ENCODE results near the gene CDC42SE2. TPM values are rescaled to one million over a fixed set of nuclear protein-coding genes. Genes with fewer than 3 reads are reported as not detected.

The CDC42SE2 gene
- total and polyA plus RNA-seq, 2 donors from 2014 or later: 24.8 to 90.7 TPM

DNA sequence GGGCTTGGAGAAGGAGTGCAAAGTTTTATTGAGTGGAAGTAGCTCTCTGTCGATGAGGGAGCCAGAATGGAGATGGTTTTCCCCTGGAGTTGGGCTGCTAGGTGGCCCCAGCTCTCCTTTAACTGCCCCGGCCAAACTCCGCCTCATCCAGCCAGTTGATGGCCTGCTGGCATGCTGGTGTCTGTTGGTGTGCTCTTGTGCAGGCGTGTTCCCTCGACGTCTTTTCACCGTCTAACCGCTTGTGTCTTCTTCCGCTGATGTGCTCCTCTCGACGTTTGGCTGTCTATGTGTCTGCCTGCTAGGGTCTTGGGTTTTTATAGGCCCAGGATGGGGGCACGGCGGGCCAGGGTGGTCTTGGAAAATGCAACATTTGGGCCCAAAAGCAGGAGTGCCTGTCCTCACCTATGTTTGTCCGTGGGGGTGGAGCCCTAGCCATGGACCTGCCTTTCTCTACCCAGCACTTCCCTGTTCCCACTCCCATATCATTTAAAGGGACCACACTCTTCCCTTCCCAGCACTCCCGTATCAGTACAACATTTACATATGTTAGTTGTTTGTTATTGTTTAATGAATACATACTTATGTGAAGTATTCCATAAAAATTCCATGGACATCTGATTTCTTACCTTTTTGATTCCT, 97.9 kb downstream of the CDC42SE2 start:
- Histone ChIP-seq H3K27me3 (ENCODE audit: control insufficient read depth, insufficient read depth, low read length) (no peaks in the 10 kb centered on the region), H3K9me3 (ENCODE audit: control insufficient read depth in 2 of 3, insufficient read depth in 1 of 3, low read length in 3 of 3) (no peaks in the 10 kb centered on the region), H3K4me3 (ENCODE audit: low read length in 3 of 3) (no peak overlapping the region), H3K36me3 (ENCODE audit: control insufficient read depth in 2 of 3, insufficient read depth in 3 of 3, low read length in 3 of 3) (no peaks in the 10 kb centered on the region), H3K27ac (ENCODE audit: low read depth in 2 of 2, low read length in 2 of 2) (no peak overlapping the region), H3K4me1 (ENCODE audit: control insufficient read depth in 2 of 3, insufficient read depth in 2 of 3, low read depth in 1 of 3, low read length in 3 of 3) (no peaks in the 10 kb centered on the region), H3K9ac (ENCODE audit: low read length in 3 of 3) (no peak overlapping the region)
- FAIRE-seq (no peak), DNase-seq (no peak)
- intact Hi-C loops (cut with DNase I): no loop called here
- TF ChIP-seq, protein P1, sequence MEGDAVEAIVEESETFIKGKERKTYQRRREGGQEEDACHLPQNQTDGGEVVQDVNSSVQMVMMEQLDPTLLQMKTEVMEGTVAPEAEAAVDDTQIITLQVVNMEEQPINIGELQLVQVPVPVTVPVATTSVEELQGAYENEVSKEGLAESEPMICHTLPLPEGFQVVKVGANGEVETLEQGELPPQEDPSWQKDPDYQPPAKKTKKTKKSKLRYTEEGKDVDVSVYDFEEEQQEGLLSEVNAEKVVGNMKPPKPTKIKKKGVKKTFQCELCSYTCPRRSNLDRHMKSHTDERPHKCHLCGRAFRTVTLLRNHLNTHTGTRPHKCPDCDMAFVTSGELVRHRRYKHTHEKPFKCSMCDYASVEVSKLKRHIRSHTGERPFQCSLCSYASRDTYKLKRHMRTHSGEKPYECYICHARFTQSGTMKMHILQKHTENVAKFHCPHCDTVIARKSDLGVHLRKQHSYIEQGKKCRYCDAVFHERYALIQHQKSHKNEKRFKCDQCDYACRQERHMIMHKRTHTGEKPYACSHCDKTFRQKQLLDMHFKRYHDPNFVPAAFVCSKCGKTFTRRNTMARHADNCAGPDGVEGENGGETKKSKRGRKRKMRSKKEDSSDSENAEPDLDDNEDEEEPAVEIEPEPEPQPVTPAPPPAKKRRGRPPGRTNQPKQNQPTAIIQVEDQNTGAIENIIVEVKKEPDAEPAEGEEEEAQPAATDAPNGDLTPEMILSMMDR (IDR thresholded peaks at IDR 0.05; ENCODE audit: borderline replicate concordance, extremely low read depth, insufficient read depth): no peak

DNA sequence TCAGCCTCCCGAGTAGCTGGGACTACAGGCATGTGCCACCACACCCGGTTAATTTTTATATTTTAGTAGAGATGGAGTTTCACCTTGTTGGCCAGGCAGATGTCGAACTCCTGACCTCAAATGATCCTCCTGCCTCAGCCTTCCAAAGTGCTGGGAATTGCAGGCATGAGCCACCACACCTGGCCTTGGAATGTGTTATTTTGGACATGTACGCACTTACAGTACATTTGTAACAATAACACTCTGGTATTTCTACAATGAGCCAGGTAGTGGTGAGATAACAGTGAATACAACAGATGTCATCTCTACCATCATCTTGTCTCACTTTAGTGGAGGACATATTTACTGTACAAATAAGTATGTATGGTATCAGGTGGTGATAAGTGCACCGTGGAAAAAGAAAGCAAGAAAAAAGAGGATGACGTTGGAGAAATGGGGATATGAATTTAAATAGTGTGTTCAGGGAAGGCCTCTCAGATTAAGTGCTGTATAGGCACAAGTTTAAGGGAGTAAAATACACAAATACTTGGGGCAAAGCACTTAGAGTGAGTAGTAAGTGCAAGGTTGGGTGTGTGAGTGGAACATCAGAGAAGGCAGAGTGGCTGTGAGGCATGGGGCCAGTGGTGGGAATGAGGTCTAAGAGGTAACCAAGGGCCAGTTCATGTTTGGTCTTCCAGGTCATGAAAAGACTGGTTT, 100.1 kb downstream of the CDC42SE2 start:
- no peak overlapping the region for H3K9ac ChIP-seq (ENCODE audit: low read length in 3 of 3)
- H3K36me3 ChIP-seq (ENCODE audit: control insufficient read depth in 2 of 3, insufficient read depth in 3 of 3, low read length in 3 of 3): no peaks in the 10 kb centered on the region
- no peaks in the 10 kb centered on the region for H3K9me3 ChIP-seq (ENCODE audit: control insufficient read depth in 2 of 3, insufficient read depth in 1 of 3, low read length in 3 of 3)
- intact Hi-C loops (cut with DNase I): no loop called here
- no peaks in the 10 kb centered on the region for H3K4me1 ChIP-seq (ENCODE audit: control insufficient read depth in 2 of 3, insufficient read depth in 2 of 3, low read depth in 1 of 3, low read length in 3 of 3)
- FAIRE-seq (no peak), DNase-seq (no peak)
- no peaks in the 10 kb centered on the region for H3K27me3 ChIP-seq (ENCODE audit: control insufficient read depth, insufficient read depth, low read length)
- no peak overlapping the region for H3K4me3 ChIP-seq (ENCODE audit: low read length in 3 of 3)
- H3K27ac ChIP-seq (ENCODE audit: low read depth in 2 of 2, low read length in 2 of 2): no peak overlapping the region
- TF ChIP-seq, protein P1 (IDR thresholded peaks at IDR 0.05; ENCODE audit: borderline replicate concordance, extremely low read depth, insufficient read depth): no peak

DNA sequence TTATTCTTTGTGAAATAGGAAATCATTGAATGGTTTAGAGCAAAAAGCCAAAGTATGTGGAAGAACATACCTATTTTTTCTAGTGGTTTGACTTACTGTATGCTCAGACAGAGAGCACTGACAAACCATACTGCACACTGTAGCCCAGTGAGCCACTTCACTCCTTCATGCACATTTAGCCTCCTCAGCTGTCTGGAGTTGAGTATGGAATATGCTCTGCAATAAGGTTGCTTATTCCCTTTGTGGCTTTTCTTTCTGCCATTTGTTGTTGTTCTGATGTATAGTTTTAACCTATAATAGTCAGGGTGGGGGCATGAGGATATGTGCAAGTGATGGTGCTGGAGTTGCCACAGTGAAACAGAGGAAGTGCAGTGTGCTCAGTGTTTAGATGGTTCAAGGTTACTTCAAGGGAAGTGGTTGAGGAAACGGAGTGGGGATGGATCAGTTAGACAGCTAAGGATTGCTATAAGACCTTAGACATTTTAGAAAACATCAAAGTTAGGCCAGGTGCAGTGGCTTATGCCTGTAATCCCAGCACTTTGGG, 100.7 kb downstream of the CDC42SE2 start:
- TF ChIP-seq, protein P1 (IDR thresholded peaks at IDR 0.05; ENCODE audit: borderline replicate concordance, extremely low read depth, insufficient read depth): no peak
- FAIRE-seq: no peak
- Histone ChIP-seq H3K36me3 (ENCODE audit: control insufficient read depth in 2 of 3, insufficient read depth in 3 of 3, low read length in 3 of 3) (no peaks in the 10 kb centered on the region), H3K9me3 (ENCODE audit: control insufficient read depth in 2 of 3, insufficient read depth in 1 of 3, low read length in 3 of 3) (no peaks in the 10 kb centered on the region), H3K4me3 (ENCODE audit: low read length in 3 of 3) (no peak overlapping the region), H3K4me1 (ENCODE audit: control insufficient read depth in 2 of 3, insufficient read depth in 2 of 3, low read depth in 1 of 3, low read length in 3 of 3) (no peaks in the 10 kb centered on the region), H3K27ac (ENCODE audit: low read depth in 2 of 2, low read length in 2 of 2) (no peak overlapping the region), H3K9ac (ENCODE audit: low read length in 3 of 3) (no peak overlapping the region), H3K27me3 (ENCODE audit: control insufficient read depth, insufficient read depth, low read length) (no peaks in the 10 kb centered on the region)
- intact Hi-C loops (cut with DNase I): no loop called here
- DNase-seq: no peak

Measured in kidney (tissue), 14 donors.